Endothelial cell of hepatic sinusoid (primary cell): ENCODE data around the gene P4HA3.

Source experiments
- in situ Hi-C: cut with HindIII; loops from 2 replicates; pipeline ENCODE4 v1.10.0; 2017; ENCODE audit warnings: low sequenced_read_pairs

P4HA3 gene

GRCh38 chr11:74318241-74318932 is 6.9 kb upstream of the P4HA3 start:
- in situ Hi-C loops = loop anchor here (5.0 kb wide), 1 partner anchor 61 kb away; no protein-coding TSS in a partner anchor

GRCh38 chr11:74316772-74317505 is 5.5 kb upstream of the P4HA3 start:
- in situ Hi-C loops = loop anchor here (5.0 kb wide), 1 partner anchor 60 kb away; no protein-coding TSS in a partner anchor

GRCh38 chr11:74312326-74312725 is 886 bp upstream of the P4HA3 start:
- in situ Hi-C loops = no loop called here

GRCh38 chr11:74310857-74311256 is 583 bp downstream of the P4HA3 start:
- in situ Hi-C loops = no loop called here

- in situ Hi-C loops = no loop called here
Measured at GRCh38 chr11:74307434-74307833, 4.0 kb downstream of the P4HA3 start.

- in situ Hi-C loops = no loop called here
Measured at GRCh38 chr11:74306435-74307175, 4.8 kb downstream of the P4HA3 start.

- in situ Hi-C loops = no loop called here
Measured at GRCh38 chr11:74299015-74299414, 12.4 kb downstream of the P4HA3 start.

- in situ Hi-C loops = no loop called here
Measured at GRCh38 chr11:74297484-74297883, 14.0 kb downstream of the P4HA3 start.

- in situ Hi-C loops = no loop called here
Measured at GRCh38 chr11:74288911-74289310, 22.5 kb downstream of the P4HA3 start.

- in situ Hi-C loops = no loop called here
Measured at GRCh38 chr11:74288161-74288560, 23.3 kb downstream of the P4HA3 start.

- in situ Hi-C loops = loop anchor here (5.0 kb wide), 1 partner anchor 92 kb away; no protein-coding TSS in a partner anchor
Measured at GRCh38 chr11:74284466-74284865, 27.0 kb downstream of the P4HA3 start.

GRCh38 chr11:74283580-74284180 is 27.8 kb downstream of the P4HA3 start:
- in situ Hi-C loops = loop anchor here (5.0 kb wide), 1 partner anchor 91 kb away; no protein-coding TSS in a partner anchor

- in situ Hi-C loops = loop anchor here (5.0 kb wide), 1 partner anchor 91 kb away; no protein-coding TSS in a partner anchor
Measured at GRCh38 chr11:74282914-74283371, 28.5 kb downstream of the P4HA3 start.

GRCh38 chr11:74282421-74282820 is 29.0 kb downstream of the P4HA3 start:
- in situ Hi-C loops = loop anchor here (5.0 kb wide), 1 partner anchor 90 kb away; no protein-coding TSS in a partner anchor

- in situ Hi-C loops = loop anchor here (5.0 kb wide), 1 partner anchor 88 kb away; no protein-coding TSS in a partner anchor
Measured at GRCh38 chr11:74280494-74280893, 30.9 kb downstream of the P4HA3 start.

GRCh38 chr11:74279256-74279655 is 32.2 kb downstream of the P4HA3 start:
- in situ Hi-C loops = no loop called here

GRCh38 chr11:74278721-74279161 is 32.7 kb downstream of the P4HA3 start:
- in situ Hi-C loops = no loop called here

- in situ Hi-C loops = no loop called here
Measured at GRCh38 chr11:74278103-74278502, 33.3 kb downstream of the P4HA3 start.

GRCh38 chr11:74276581-74276980 is 34.9 kb downstream of the P4HA3 start:
- in situ Hi-C loops = no loop called here

- in situ Hi-C loops = loop anchor here (25.0 kb wide), 1 partner anchor 290 kb away; no protein-coding TSS in a partner anchor
Measured at GRCh38 chr11:74272276-74272675, 39.2 kb downstream of the P4HA3 start.
